GM23338 (cell line): Measurements from ENCODE around the gene FFAR3. TPM values are rescaled to one million over a fixed set of nuclear protein-coding genes. Genes with fewer than 3 reads are reported as not detected.

Experiments used
- ATAC-seq: fragments of 200-7000 bp; cut with Tn5 transposase; 3 replicates; pipeline ENCODE4 v1.9.1; 2020
- DNase-seq: peaks from one replicate; pipeline ENCODE4 v3.0.0-alpha.2; 2015; ENCODE audit warnings: low spot score
- H2AFZ ChIP-seq: fragments of 200-600 bp; sonication (generic); 2 replicates; pipeline ENCODE4 v1.8.0; 2016; ENCODE audit warnings: antibody characterized with exemption, mild to moderate bottlenecking, moderate library complexity
- H3F3A ChIP-seq: fragments of 200-600 bp; sonication (generic); replicated peaks from 2 replicates; pipeline ENCODE4 v1.8.0; 2017; ENCODE audit warnings: antibody characterized with exemption, mixed run types, low read depth
- H3K27ac ChIP-seq: fragments of 200-600 bp; sonication (generic); 2 replicates; pipeline ENCODE4 v1.6.1; 2016; ENCODE audit warnings: low read depth
- H3K27me3 ChIP-seq: fragments of 200-600 bp; sonication (generic); 2 replicates; pipeline ENCODE4 v1.8.0; 2016; ENCODE audit warnings: mild to moderate bottlenecking, mixed run types, moderate library complexity; ENCODE audit not compliant: insufficient read depth
- H3K36me3 ChIP-seq: fragments of 200-600 bp; sonication (generic); 2 replicates; pipeline ENCODE4 v1.8.0; 2016; ENCODE audit warnings: mild to moderate bottlenecking; ENCODE audit not compliant: insufficient read depth
- H3K4me1 ChIP-seq: fragments of 200-600 bp; sonication (generic); 2 replicates; pipeline ENCODE4 v1.8.0; 2016; ENCODE audit warnings: mild to moderate bottlenecking, moderate library complexity; ENCODE audit not compliant: insufficient read depth
- H3K4me2 ChIP-seq: fragments of 200-600 bp; sonication (generic); 2 replicates; pipeline ENCODE4 v1.7.1; 2017; ENCODE audit warnings: mixed run types
- H3K4me3 ChIP-seq: fragments of 200-600 bp; sonication (generic); 2 replicates; pipeline ENCODE4 v1.6.1; 2016; ENCODE audit warnings: mixed run types
- H3K79me2 ChIP-seq: fragments of 200-600 bp; sonication (generic); replicated peaks from 2 replicates; pipeline ENCODE4 v1.8.0; 2017; ENCODE audit warnings: mild to moderate bottlenecking; ENCODE audit not compliant: insufficient read depth
- H3K9me2 ChIP-seq: fragments of 200-600 bp; sonication (generic); 2 replicates; pipeline ENCODE4 v1.8.0; 2017; ENCODE audit not compliant: insufficient read depth
- H4K20me1 ChIP-seq: fragments of 200-600 bp; sonication (generic); replicated peaks from 2 replicates; pipeline ENCODE4 v1.8.0; 2017; ENCODE audit warnings: mild to moderate bottlenecking; ENCODE audit not compliant: insufficient read depth
- H3K27ac Mint-ChIP-seq: 2 replicates; pipeline ENCODE4 v1.8.0; 2020; ENCODE audit warnings: inconsistent platforms, mild to moderate bottlenecking, moderate library complexity, mixed read lengths
- H3K27me3 Mint-ChIP-seq: 3 replicates; pipeline ENCODE4 v1.8.0; 2022; ENCODE audit warnings: low read depth, mild to moderate bottlenecking, moderate library complexity, mixed read lengths, inconsistent platforms; ENCODE audit not compliant: insufficient read depth, poor library complexity
- H3K36me3 Mint-ChIP-seq: 3 replicates; pipeline ENCODE4 v1.8.0; 2021; ENCODE audit warnings: low read depth, mild to moderate bottlenecking, inconsistent platforms, moderate library complexity, mixed read lengths
- H3K4me1 Mint-ChIP-seq: 3 replicates; pipeline ENCODE4 v1.8.0; 2020; ENCODE audit warnings: mild to moderate bottlenecking, inconsistent platforms, mixed read lengths
- H3K4me3 Mint-ChIP-seq: 3 replicates; pipeline ENCODE4 v1.8.0; 2021; ENCODE audit warnings: moderate library complexity, mild to moderate bottlenecking, inconsistent platforms, mixed read lengths
- H3K9me3 Mint-ChIP-seq: 3 replicates; pipeline ENCODE4 v1.8.0; 2020; ENCODE audit warnings: moderate library complexity, mild to moderate bottlenecking, inconsistent platforms, mixed read lengths
- CREB1 ChIP-seq: fragments of 250-450 bp; sonication (Bioruptor Pico); IDR thresholded peaks from 2 replicates; pipeline ENCODE4 v1.5.0; 2020; ENCODE audit warnings: low read depth, mild to moderate bottlenecking, moderate library complexity
- CTCF ChIP-seq, 2 experiments: fragments of 200-600 bp in 1 of 2; sonication (generic) in 1 of 2; conservative IDR thresholded peaks; 2 replicates each; pipeline versions ENCODE4 v1.5.1 to v1.6.1; 2016 to 2017; ENCODE audit warnings: antibody characterized with exemption in 2 of 2, low read depth in 2 of 2, mild to moderate bottlenecking in 2 of 2, moderate library complexity in 1 of 2
- ETS1 ChIP-seq: IDR thresholded peaks from 2 replicates; pipeline ENCODE4 v1.6.1; 2016; ENCODE audit warnings: antibody characterized with exemption
- EZH2 ChIP-seq: fragments of 200-600 bp; sonication (generic); IDR thresholded peaks from one replicate; pipeline ENCODE4 v1.8.0; 2017; ENCODE audit warnings: antibody characterized with exemption, mild to moderate bottlenecking, low read depth; ENCODE audit not compliant: unreplicated experiment
- EZH2phosphoT487 ChIP-seq: fragments of 200-600 bp; sonication (generic); IDR thresholded peaks from one replicate; pipeline ENCODE4 v1.8.1; 2018; ENCODE audit warnings: antibody characterized with exemption; ENCODE audit not compliant: unreplicated experiment
- JUNB ChIP-seq: IDR thresholded peaks from one replicate; pipeline ENCODE4 v1.6.1; 2016; ENCODE audit warnings: antibody characterized with exemption; ENCODE audit not compliant: unreplicated experiment
- NANOG ChIP-seq: IDR thresholded peaks from 2 replicates; pipeline ENCODE4 v1.6.1; 2016; ENCODE audit warnings: antibody characterized with exemption, borderline replicate concordance
- REST ChIP-seq: IDR thresholded peaks from one replicate; pipeline ENCODE4 v1.6.1; 2018; ENCODE audit warnings: antibody characterized with exemption; ENCODE audit not compliant: unreplicated experiment
- ZNF114 ChIP-seq: fragments of 250-450 bp; sonication (Bioruptor Pico); IDR thresholded peaks from 2 replicates; pipeline ENCODE4 v1.5.0; 2020; ENCODE audit warnings: mild to moderate bottlenecking, moderate library complexity
- polyA plus RNA-seq: library from polyadenylated mRNA; unstranded; fragments of >200 nt; fragmentation: Nextera tagmentation; extraction: Ambion mirVana; gene quantifications from 2 replicates; pipeline ENCODE4 v1.2.1, GENCODE V29; 2016
- total RNA-seq: library from RNA; depleted of rRNA; stranded (reverse); fragments of >200 nt; shearing (Covaris generic); gene quantifications from 2 replicates; pipeline ENCODE4 v1.2.3, GENCODE V29; 2014

FFAR3 gene
- total and polyA plus RNA-seq, 2 experiments from 2014 or later: 0.35 TPM; not detected in 1

GRCh38 chr19:35399948-35400772 lies 41.9 kb downstream of the FFAR3 start (continued):
- no peak for TF ChIP-seq ETS1
- no peak for TF ChIP-seq NANOG
- TF ChIP-seq ZNF114 (CRISPR knock-in tag): no peak
- TF ChIP-seq JUNB: no peak
- no peak for TF ChIP-seq CREB1 (CRISPR knock-in tag)
- TF ChIP-seq CTCF (conservative IDR thresholded peaks at IDR 0.05; ENCODE audit: low read depth in 2 of 2): no peak
- TF ChIP-seq REST: no peak

- Histone ChIP-seq H3F3A (no peaks in the 10 kb centered on the region), H2AFZ (0 out of 2 replicates have a peak overlapping the region, but pooled peaks have one; percentile 56), H3K36me3 (no peaks in the 10 kb centered on the region), H3K27me3 (no peaks in the 10 kb centered on the region), H3K9me2 (no peaks in the 10 kb centered on the region), H3K4me2 (no peak overlapping the region), H3K4me3 (no peak overlapping the region), H3K79me2 (no peaks in the 10 kb centered on the region), H3K27ac (no peak overlapping the region), H3K4me1 (no peaks in the 10 kb centered on the region), H4K20me1 (no peaks in the 10 kb centered on the region)
- Mint-ChIP-seq H3K27me3 (peaks cover 15% of the 10 kb centered on the region), H3K9me3 (no peaks in the 10 kb centered on the region), H3K27ac (no peak overlapping the region), H3K36me3 (no peaks in the 10 kb centered on the region), H3K4me1 (no peaks in the 10 kb centered on the region), H3K4me3 (no peak overlapping the region)
- no peak for DNase-seq
- no peak for ATAC-seq
- TF ChIP-seq EZH2phosphoT487 (no peak), REST (no peak), CTCF (conservative IDR thresholded peaks at IDR 0.05; ENCODE audit: low read depth in 2 of 2) (no peak), ETS1 (no peak), CREB1 (CRISPR knock-in tag) (no peak), EZH2 (no peak)
These were observed 42.5 kb downstream of the FFAR3 start for GRCh38 chr19:35400773-35401100.
